Ecto neural progenitor cell (in vitro differentiated cells): ENCODE measurements around the gene UBR2.
A peak's percentile ranks its signal among the peaks of the same experiment; 100 is the strongest.
"Not testable (repeated sequence)": the region's sequence is repeated elsewhere in the genome, so short reads cannot be mapped to it uniquely, and the experiment has no call there.

Experiments used
- DNase-seq: peaks from one replicate; pipeline ENCODE4 v3.0.0-alpha.2; 2018; ENCODE audit warnings: low spot score

Gene UBR2

DNA sequence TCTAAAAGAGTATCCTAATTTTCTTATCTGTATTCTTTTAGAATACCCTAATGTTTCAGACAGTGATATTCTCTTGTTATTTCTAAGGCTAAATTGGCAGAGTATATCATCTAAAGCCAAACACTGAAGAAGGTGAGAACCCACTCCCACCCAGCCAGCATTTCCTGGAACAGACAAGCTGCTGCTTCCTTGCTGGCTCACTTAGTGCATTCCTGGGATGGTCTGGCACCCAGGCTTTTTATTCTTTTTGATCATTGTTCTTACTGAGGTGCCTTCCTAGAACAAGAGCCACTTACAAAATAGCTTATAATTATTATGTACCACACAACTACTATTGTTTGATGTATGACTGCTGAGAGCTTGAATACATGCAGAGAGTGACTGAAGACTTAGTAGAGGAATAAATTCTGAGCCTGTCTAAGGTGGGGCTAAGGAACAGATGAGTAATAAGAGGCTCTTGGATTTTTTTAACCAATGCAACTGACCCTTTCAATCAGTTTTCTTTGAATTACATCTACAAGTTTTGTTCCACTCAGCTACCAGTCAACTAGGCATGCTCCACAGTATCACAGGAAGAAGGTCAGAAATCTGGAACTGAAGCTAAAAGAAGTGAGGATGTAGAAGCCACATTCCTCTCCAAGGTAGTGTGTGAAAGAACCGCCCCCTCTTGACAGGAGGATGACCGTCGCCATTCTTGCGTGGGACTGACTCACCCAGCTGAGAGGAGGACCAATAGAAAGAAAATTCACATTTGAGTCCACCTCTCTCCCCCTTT, 128.5 kb downstream of the UBR2 start:
- no peak for DNase-seq

DNA sequence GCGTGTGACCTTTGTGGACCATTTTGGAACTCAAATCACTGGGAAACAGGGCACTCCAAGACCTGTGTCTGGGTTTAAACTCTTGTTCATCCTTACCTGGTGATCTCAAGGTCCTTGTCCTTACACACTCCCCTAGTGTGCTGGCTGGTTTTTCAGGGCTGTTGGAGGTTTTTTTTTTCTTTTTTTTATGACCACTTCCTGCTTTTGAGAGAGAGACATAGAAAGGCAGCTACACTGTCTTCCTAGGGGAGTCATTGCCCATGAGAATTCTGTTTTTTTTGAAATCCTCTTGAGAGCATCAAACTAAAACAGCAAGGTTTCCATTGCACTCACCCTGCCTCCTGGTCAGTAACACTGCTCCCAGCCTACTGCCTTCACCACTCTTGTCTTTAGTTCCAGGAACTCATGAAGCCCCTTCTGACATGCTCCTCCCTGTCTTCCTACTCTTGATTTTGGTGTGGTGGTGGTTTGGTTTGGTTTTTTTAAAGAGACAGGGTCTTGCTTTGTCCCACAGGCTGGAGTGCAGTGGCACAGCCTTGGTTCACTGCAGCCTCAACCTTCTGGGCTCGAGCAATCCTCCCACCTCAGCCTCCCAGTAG, 130.0 kb downstream of the UBR2 start:
- DNase-seq, result no peak

DNA sequence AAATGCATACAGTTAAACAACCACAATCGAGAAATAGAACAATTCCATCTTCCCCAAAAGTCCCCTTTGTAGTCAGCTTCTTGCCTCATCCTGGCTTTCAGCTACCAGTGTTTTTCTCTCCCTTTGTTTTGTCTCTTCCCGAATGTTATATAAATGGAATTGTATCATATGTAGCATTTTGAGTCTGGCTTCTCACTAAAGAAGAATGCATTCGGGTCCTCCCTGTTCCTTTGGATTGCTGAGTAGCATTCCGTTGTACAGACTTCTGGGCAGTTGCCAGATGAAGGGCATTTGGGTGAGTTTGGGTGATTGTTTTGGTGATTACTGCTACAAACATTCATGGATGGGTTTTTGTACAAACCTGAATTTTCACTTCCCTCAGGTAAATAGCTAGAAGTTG, 130.8 kb downstream of the UBR2 start:
- DNase-seq, result no peak

DNA sequence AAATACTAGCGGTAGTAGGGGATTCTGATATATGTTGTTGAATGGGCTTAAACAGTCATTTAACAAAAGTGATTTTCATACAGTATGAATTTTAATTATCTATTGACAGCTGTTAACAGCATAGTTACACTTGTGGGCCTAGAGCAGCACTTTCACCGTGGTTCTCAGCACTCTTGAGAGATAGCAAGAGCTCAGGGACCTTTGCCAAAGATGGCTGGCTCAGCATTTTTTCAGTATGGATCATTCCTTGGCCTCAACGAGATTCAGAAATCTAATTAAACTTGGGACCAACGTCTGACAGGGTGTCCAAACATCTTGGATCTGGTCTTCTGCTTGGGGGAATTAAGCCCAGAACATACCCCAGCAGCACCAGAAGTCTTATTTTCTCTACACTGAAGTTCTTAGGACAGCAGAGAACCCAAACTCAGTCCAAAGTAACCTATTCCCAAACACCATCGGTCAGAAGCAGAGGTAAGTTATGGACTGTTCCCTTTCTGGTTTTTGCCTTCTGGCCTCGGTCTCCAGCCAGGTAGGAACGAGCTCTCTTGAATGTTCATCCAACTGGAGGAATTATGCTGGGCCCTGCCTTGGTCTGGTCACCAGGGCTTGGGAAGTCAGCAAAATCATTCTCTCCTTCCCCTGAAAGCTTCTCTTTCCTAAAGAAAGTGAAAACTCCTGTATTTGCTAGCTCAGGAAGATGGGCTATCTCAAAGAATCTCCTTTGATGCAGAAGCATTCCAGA, 132.9 kb downstream of the UBR2 start:
- DNase-seq, result no peak

DNA sequence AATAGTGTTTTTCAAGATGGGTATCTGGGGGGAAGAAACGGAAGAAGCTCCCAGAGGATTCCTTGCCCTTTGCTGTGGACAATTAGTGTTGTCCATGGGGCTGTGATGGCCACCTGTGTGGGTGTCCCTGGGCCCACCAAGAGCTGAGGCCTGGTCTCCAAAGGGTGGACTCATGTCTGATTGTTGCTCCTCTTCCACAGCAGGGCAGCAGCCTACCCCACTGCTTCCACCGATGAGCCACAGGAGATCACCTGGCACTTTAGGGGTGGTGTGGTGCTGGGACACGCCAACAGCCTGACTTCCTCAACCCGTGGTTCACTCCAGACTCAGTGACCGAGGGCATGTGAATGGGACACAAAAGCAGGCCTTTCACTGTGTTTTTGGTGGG, 133.4 kb downstream of the UBR2 start:
- no peak for DNase-seq

DNA sequence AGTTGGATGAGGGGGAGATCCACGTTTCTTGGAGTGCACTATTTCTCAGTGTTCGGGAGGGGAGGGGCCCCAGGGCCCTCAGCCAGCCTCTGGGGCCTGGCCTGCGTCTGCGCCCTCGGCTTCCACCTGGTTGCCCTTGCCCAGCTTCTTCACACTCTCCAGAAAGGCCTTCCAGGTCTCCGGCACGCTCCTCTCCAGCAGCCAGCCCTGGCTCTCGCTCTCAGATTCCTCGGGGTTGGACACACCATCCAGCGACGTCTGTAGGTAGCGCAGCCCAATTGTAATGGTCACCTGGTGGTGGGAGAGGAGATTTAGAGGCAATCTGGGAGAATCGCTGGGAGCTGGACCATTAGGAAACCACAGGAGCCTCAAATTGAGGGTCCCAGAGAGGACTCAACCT, 134.4 kb downstream of the UBR2 start:
- no peak for DNase-seq

DNA sequence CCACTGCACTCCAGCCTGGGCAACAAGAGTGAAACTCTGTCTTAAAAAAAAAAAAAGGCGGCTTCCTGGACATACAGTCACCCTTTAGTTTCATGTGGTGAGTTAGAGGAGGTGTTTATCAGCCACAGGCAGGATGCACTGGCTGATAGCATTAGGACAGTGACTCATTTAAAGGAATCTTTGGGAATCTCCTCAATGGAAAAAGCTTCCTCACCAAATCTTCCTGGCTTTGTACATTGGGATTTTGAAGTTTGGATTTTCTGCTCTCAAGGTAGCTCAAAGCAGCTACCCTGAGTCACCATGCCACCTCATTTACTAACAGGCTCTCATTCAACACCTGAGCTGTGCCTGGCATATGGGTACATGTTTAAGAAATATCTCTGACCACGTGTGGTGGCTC, 138.4 kb downstream of the UBR2 start:
- DNase-seq, result no peak

DNA sequence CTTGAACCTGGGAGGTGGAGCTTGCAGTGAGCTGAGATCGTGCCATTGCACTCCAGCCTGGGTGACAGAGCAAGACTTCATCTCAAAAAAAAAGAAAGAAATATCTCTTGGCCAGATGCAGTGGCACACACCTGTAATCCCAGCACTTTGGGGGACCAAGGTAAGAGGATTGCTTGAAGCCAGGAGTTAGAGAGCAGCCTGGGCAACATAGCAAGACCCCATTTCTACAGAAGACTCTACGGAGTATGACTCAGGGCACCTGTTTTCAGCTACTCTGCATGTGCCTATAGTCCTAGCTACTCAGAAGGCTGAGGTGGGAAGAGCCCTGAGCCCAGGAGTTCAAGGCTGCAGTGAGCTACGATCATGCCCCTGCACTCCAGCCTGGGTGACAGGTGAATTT, 139.0 kb downstream of the UBR2 start:
- not testable (repeated sequence) for DNase-seq

DNA sequence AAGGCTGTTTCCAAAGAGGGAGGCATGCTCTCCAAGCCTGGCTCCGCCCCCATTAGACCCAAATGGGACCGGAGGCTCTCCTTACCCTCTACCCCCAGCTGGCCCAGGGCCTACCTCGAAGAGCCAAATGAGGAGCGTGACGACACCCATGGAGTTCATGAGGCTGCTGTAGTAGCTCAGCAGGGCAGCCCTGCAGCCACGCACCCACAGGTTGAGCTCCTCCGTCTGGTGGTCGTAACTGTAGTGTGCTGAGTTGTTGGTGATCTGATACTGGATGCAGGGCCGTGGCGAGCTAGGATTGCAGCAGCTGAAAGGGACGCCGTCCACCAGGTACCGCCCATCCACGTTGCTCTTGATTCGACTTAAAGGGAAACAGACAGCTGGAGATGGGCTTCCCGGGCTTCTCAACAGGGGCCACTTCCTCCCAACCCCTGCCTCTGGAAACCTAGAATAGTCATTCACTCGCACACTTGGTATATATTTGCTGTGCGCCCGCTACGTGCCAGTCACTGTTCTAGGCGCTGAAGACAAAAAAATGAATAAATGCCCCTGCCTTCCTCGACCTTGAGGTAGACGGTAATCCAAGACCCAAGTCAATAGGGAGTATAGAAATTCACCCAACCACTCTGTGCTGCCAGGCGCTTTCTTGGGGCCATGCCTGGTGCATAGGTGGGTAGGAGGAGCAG, 140.6 kb downstream of the UBR2 start:
- no peak for DNase-seq

DNA sequence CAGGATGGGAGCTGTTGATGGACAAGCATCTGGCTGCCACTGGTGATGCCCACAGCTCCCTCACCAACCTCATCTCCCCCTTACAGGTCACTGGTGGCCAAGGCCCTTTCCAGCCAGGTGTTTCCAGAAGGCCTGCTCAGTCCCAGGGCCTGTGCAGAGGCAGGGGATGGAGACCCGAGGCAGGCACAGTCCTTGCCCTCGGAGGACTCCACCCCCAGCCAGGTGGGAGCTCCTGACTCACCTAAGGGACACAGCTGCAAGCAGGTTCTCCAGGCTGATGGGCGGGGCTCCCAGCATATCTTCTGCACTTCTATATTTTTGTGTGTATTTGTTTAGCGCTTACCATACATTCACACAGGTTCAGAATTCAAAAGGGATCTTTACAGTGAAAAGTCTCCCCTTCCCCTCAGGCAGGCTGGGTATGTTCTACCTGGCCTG, 141.1 kb downstream of the UBR2 start:
- no peak for DNase-seq

DNA sequence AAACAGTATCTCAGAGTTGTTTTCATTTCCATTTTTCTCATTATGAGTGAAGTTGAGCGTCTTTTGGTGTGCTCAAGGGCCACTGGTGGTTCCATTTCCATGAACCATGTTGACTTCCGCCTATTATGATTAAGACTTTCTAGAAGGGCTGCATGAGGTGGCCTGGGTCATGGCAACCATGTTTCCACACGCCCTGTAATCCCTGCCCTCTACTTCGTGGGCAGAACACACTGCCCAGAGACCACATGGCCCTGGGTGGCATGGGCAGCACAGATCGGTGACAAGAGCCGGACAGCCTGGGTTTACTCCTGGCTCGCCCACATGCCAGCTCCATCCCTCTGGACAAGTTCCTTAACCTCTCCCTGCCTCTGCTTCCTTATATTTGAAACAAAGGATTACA, 143.8 kb downstream of the UBR2 start:
- DNase-seq, result no peak

DNA sequence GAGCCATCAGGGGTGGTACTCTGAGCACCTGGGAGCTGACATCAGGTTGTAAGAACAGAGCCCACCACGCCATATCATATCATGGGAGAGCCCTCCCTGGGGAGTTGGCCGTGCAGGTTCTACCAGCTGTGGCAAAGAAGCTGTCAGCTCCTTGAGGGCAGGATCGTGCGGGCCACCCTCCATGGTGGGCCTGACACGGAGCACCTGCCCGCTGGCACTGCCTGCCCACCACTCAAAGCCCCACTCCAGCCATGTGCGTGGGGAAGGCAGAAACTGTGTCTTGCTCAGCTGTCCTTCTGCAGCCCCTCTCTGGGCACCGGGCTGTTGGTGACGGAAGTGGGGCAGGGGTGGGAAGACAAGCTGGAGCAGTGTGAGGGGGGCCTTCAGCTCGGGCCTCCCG, 144.3 kb downstream of the UBR2 start:
- no peak for DNase-seq

DNA sequence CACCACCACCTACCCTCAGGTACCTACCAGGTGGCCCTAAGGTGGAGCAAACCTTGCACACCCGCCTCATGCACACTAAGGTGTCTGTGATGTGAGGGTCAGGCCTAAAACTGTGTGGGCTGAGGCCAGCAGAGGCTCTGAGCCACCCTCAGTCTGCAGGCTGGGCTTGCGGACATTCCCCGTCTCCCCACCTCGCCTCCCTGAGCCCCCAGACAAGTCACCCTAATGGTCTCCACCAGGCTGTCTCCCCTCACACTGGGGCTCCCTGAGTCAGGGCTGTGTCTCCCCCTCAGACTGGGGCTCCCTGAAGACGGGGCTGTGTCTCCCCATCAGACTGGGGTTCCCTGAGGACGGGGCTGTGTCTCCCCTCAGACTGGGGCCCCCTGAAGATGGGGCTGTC, 146.0 kb downstream of the UBR2 start:
- no peak for DNase-seq

DNA sequence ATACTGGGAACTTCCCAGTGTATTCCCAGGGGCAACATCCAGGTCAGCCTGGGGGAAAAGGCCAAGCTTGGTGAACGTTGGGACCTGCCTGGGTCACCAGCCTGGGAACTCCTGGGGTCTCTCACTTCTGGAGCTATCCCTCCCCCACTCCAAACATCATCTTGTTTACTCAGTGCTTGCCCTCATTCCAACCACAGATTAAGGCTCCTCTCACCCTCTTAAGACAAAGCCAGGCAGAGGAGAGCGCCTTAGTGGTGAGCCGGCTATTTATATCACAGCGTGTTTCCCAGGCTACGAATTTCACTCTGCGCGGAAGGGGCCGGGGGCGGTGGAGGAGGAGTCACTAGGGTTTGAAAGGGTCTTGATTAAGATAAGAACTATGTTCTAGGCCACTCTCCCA, 146.5 kb downstream of the UBR2 start:
- DNase-seq, result peak; percentile 69

DNA sequence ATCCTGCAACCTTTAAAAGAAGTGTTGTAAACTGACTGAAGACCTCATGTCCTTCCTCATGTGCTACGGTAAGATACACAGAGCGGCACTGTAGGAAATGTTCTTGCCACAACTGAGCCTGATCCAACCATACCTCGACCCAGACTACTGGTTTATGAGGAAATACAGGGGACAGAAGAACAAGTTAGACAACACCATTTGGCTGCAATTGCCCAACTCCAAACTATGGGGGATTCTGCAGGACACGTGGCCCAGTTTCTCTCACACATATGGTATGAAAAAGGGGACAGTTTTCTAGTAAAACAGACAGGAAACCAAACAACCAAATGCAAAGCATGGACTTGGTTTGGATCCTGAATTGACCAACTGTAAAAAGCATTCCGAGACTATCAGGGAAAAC, 148.1 kb downstream of the UBR2 start:
- DNase-seq, result no peak

DNA sequence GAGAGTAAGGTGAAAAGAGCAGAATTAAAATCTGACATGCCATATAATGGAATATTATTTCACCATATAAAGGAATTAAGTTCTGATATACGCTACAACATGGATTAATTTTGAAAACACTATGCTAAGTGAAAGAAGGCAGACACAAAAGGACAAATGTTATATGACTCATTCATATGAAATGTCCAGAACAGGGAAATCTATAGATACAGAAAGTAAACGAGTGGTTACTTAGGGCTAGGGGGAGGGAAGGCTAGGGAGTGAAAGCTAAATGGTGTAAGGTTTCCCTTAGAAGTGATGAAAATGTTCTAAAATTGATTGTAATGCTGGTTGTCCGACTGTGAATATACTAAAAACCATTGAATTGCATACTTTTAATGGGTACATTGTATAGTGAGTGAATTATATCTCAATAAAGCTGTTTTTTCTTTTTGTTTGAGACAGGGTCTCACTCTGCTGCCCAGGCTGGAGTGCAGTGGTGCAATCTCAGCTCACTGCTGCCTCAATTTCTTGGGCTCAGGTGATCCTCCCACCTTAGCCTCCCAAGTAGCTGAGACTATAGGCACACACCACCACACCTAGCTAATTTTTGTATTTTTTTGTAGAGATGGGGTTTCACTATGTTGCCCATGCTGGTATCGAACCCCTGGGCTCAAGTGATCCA, 150.4 kb downstream of the UBR2 start:
- no peak for DNase-seq

DNA sequence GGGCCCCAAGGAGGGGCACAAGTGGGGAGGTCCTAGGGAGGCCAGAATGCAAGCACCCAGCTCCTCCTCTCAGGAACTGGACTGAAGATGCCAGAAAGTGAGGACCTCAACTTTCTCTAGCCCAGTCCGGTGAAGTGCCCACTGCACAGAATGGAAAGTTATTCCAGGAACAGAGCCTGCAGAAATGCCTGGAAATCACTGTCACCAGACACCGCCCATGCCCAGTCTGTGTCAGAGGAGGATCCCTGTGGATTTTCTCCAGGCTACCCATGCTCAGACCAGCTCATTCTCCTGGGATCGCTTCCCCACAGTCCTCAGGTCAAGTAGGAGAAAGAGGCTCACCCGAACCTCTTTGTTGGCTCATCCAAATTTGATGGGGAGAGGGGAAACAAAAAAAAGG, 152.0 kb downstream of the UBR2 start:
- DNase-seq, result no peak

DNA sequence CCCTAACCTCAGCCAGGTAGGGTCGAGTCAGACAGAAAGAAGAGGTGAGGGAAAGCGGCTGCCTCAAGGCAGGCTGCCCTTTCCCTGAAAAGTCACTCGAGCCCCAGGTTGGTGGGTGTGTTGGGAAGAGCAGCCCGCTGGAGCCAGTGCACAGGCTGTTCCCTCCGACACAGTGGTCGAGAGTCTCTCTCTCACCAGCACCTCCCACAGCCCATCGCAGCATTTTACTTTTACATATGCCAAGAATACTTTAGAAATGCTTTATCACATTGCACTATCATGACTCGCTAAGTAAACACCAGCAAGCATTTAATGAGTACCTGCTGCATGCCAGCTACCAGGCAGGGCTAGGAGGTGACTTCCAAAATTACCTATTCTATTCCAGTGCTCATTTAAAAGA, 156.9 kb downstream of the UBR2 start:
- no peak for DNase-seq

DNA sequence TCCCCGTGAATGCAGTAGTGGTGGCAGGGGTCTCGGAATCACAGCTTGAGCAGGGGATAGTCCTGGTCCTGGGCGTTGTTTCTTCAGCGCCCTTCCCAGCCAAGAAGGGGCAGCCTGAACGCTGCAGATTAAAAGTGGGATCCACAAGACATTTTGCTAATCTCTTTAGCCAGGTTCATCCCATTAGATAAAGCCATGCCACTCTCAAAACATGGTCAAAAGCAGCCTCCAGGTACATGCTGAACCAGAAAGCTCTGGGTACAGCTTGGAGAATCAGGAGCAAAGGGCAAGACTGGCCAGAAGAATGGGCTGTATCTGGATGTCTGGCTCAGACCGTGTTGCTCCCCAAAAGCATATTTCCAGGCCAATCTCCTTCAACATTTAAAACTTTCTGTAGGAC, 158.7 kb downstream of the UBR2 start, which contains the start of gene PRPH2:
Gene PRPH2 (minus strand): TSS at position 101 of the 400 bp plus-strand sequence. CDS start 263 bp downstream, outside the sequence.
- no peak for DNase-seq

DNA sequence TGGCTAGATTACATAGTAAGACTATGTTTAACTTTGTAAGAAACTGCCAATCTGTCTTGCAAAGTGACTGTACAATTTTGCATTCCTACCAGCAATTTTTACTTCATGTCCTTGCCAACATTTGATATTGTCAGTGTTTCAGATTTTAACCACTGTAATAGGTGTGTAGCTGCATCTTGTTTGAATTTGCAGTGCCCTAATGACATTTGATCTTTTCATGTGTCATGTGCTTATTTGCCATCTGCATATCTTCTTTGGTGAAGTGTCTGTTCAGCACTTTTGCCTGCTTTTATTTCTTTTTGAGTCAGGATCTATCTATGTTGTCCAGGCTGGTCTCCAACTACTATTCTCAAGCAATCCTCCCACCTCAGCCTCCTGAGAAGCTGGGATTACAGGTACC, 161.0 kb downstream of the UBR2 start:
- no peak for DNase-seq

DNA sequence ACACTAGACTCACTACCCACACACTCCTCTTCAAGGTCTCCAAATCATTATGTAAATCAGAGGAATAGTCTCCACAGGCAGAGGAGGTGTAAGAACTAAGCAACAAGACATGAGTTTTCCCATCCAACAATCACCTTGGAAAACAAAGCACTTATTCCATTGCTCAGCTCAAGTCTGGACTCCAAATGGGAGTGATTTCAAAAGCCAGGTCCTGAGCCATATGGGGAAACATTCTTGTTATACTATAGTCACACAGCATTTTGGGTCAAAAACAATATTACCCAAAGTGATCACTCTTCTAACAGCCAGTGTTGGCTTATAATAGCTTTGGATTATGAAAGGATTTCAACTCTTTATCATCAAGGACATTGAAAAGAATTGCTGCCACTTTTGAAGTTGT, 162.2 kb downstream of the UBR2 start:
- DNase-seq, result no peak

DNA sequence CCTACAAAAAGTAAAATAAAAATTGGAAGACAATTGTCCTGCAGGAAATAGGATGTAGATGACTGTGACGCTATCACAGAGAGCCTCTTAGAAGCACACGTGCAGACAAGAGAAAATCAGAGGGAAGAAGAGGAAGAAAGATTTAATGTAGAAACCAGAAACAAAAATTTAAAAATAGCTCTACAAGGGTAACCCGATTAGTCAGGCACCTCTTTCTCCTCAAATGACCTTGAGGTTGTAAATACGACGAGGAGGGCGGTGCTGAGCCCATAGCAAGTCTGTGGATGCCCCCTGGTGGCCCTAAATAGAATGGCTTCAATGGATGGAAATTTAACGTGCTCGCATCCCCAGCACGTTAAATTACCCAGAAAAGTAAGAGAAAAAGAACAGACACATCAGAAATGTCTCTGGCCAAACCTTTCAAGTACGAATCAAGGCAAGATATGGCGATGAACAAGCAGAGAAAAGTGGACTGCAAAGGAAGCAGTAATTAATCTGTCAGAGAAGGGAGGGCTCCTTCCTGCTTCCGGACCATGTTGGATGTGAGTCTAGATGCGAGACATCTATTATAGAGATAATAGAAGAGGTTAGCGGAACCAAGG, 162.8 kb downstream of the UBR2 start:
- DNase-seq, result no peak
